ENCODE results near the gene KIT. TPM values are rescaled to one million over a fixed set of nuclear protein-coding genes. Genes with fewer than 3 reads are reported as not detected.

Gene KIT
- total RNA-seq, 1 donor from 2014 or later = 20.7 TPM

GRCh38 chr4:54719378-54719777 is 61.6 kb downstream of the KIT start:
- Mint-ChIP-seq H3K4me1 (ENCODE audit: low read depth) (peaks cover 4% of the 10 kb centered on the region), H3K4me3 (ENCODE audit: low read depth) (no peak overlapping the region), H3K9me3 (ENCODE audit: low read depth) (no peaks in the 10 kb centered on the region), H3K36me3 (ENCODE audit: insufficient read depth) (no peaks in the 10 kb centered on the region), H3K27ac (no peak overlapping the region), H3K27me3 (no peaks in the 10 kb centered on the region)
- DNase-seq (ENCODE audit: low spot score, unreplicated experiment) = no peak
- TF ChIP-seq CTCF (IDR thresholded peaks at IDR 0.05; ENCODE audit: unreplicated experiment) = no peak

DNA sequence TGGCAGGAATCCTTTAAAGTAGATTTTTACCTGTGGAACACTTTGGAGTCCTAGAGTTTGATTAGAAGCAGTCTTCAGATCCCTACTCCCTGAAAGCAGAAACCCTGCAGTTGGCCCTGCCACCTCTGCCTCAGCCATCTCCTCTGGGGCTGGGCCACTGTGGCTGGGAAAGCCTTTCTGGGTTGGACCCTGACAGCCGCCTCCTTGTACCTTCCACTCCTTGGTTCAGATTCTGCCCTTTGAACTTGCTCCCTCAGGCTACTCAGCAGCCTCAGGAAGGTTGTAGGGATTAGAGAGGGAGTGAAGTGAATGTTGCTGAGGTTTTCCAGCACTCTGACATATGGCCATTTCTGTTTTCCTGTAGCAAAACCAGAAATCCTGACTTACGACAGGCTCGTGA is 65.5 kb downstream of the KIT start:
- Mint-ChIP-seq H3K4me1 (ENCODE audit: low read depth) (peaks cover 2% of the 10 kb centered on the region), H3K27ac (no peak overlapping the region), H3K4me3 (ENCODE audit: low read depth) (no peak overlapping the region), H3K36me3 (ENCODE audit: insufficient read depth) (peaks cover 5% of the 10 kb centered on the region), H3K27me3 (no peaks in the 10 kb centered on the region), H3K9me3 (ENCODE audit: low read depth) (no peaks in the 10 kb centered on the region)
- no peak for TF ChIP-seq CTCF (IDR thresholded peaks at IDR 0.05; ENCODE audit: unreplicated experiment)
- no peak for DNase-seq (ENCODE audit: low spot score, unreplicated experiment)

- H3K27me3 Mint-ChIP-seq = no peaks in the 10 kb centered on the region
- DNase-seq (ENCODE audit: low spot score, unreplicated experiment) = no peak
Observed at GRCh38 chr4:54723820-54724219, 66.1 kb downstream of the KIT start.

DNA sequence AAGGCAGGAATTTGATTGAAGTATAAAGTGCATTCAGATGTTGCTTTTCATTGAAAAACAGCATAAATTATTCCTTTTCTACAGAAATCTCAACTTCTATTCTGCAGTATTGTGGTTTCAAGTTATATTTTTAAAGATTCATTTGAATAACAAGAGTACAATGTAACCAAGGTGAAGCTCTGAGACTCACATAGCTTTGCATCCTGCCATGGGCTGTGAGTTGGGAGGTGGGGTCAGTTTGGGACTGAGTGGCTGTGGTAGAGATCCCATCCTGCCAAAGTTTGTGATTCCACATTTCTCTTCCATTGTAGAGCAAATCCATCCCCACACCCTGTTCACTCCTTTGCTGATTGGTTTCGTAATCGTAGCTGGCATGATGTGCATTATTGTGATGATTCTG is 69.2 kb downstream of the KIT start:
- Mint-ChIP-seq H3K9me3 (ENCODE audit: low read depth) (no peaks in the 10 kb centered on the region), H3K27ac (no peak overlapping the region), H3K4me1 (ENCODE audit: low read depth) (peaks cover 2% of the 10 kb centered on the region), H3K36me3 (ENCODE audit: insufficient read depth) (peaks cover 12% of the 10 kb centered on the region), H3K4me3 (ENCODE audit: low read depth) (no peak overlapping the region), H3K27me3 (no peaks in the 10 kb centered on the region)
- no peak for DNase-seq (ENCODE audit: low spot score, unreplicated experiment)
- no peak for TF ChIP-seq CTCF (IDR thresholded peaks at IDR 0.05; ENCODE audit: unreplicated experiment)

More at GRCh38 chr4:54723820-54724219, 66.1 kb downstream of the KIT start:
- peaks cover 2% of the 10 kb centered on the region for H3K4me1 Mint-ChIP-seq (ENCODE audit: low read depth)
- H3K4me3 Mint-ChIP-seq (ENCODE audit: low read depth) = no peak overlapping the region
- no peak for TF ChIP-seq CTCF (IDR thresholded peaks at IDR 0.05; ENCODE audit: unreplicated experiment)
- H3K9me3 Mint-ChIP-seq (ENCODE audit: low read depth) = no peaks in the 10 kb centered on the region
- H3K27ac Mint-ChIP-seq = no peak overlapping the region
- peaks cover 5% of the 10 kb centered on the region for H3K36me3 Mint-ChIP-seq (ENCODE audit: insufficient read depth)

- no peak for TF ChIP-seq CTCF (IDR thresholded peaks at IDR 0.05; ENCODE audit: unreplicated experiment)
- no peaks in the 10 kb centered on the region for H3K27me3 Mint-ChIP-seq
- H3K27ac Mint-ChIP-seq = no peak overlapping the region
- DNase-seq (ENCODE audit: low spot score, unreplicated experiment) = no peak
- no peak overlapping the region for H3K4me3 Mint-ChIP-seq (ENCODE audit: low read depth)
- peaks cover 12% of the 10 kb centered on the region for H3K36me3 Mint-ChIP-seq (ENCODE audit: insufficient read depth)
- peaks cover 2% of the 10 kb centered on the region for H3K4me1 Mint-ChIP-seq (ENCODE audit: low read depth)
- no peaks in the 10 kb centered on the region for H3K9me3 Mint-ChIP-seq (ENCODE audit: low read depth)
Observed at GRCh38 chr4:54727346-54727745, 69.6 kb downstream of the KIT start.
